GM12873 (cell line): ENCODE data around the gene GMCL1.

Source experiments
- TF ChIP-seq, protein P1 (sequence below): IDR thresholded peaks from 2 replicates; pipeline ENCODE4 v1.5.1; 2012; ENCODE audit warnings: low read depth, mild to moderate bottlenecking, moderate library complexity, low read length, control low read depth; ENCODE audit not compliant: insufficient read depth; ENCODE audit errors: missing control alignments

Gene GMCL1

DNA sequence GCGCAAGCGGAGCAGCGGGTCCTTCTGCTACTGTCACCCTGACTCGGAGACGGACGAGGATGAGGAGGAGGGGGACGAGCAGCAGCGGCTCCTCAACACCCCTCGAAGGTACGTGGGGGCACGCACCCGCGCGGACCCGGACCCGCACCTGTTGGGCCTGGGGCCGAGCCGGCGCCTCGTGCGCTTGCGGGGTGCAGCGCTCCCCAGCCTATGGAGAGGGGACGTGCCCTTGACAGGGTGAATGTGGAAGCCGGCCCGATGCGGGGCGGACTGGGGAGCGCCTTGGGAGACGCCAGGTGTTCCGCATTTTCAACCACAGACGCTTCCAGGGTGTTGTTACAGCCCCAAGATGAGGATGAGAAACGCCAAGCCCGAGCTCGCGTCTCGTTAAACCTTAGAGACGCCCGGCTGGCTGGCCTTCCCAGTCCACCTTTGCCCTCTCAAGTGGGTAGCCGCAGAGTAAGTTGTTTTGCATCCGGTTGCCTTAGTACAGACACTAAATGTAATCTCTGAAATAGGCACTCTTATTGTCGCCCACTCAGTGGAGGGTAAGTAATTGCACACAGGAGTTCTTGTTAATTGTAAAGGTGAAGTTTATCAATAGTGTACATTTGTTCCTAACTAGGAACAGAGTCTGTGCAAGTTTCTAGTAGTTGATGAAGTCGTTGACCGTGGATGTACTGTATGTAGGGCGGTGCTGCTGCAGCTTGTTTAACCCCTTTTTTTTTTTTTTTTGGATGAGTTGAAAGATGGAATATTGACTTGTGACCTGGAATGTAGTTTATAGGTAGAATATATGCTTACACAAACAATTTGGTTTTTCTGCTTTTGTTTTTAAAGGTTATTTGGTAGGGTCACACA lies 815 bp downstream of the GMCL1 start:
- TF ChIP-seq, protein P1, sequence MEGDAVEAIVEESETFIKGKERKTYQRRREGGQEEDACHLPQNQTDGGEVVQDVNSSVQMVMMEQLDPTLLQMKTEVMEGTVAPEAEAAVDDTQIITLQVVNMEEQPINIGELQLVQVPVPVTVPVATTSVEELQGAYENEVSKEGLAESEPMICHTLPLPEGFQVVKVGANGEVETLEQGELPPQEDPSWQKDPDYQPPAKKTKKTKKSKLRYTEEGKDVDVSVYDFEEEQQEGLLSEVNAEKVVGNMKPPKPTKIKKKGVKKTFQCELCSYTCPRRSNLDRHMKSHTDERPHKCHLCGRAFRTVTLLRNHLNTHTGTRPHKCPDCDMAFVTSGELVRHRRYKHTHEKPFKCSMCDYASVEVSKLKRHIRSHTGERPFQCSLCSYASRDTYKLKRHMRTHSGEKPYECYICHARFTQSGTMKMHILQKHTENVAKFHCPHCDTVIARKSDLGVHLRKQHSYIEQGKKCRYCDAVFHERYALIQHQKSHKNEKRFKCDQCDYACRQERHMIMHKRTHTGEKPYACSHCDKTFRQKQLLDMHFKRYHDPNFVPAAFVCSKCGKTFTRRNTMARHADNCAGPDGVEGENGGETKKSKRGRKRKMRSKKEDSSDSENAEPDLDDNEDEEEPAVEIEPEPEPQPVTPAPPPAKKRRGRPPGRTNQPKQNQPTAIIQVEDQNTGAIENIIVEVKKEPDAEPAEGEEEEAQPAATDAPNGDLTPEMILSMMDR, result no peak

DNA sequence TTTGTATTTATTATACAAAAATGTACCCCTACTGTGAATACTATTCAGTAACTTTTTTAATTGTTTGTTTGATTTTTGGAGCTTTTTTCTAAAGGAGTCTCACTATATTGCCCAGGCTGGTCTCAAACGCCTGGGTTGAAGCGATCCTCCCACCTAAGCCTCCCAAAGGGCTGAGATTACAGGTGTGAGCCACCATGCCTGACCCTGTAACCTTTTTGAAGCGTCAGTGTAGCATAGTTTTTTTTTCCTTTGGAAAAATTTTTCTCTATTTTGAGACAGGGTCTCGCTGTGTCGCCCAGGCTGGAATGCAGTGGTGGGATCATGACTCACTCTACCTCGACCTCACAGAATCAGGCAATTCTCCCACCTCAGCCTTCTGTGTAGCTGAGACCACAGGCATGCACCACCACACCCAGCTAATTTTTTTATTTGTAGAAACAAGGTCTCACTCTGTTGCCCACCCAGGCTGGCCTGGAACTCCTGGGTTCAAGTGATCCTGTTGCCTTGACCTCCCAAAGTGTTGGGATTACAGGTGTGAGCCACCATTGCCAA lies 2.0 kb downstream of the GMCL1 start:
- TF ChIP-seq, protein P1, result no peak

DNA sequence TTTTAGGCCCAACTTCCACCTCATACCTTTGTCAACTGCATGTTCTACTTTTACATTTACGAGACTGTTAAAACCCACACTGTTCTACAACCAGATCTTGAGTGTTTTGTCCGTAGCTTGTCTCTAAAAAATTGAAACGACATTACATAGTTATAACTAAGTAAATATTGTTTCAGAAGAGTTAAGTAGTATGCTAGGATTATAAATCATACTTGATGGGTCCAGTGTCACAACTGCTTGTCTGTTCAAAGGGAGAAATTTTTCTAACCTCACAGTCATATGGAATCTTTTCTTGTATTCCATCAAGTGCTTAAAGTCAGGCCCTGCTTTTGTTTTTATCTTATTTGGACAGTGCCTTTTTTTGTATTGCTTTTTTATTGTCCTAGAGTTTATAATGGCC lies 4.3 kb downstream of the GMCL1 start:
- TF ChIP-seq, protein P1, result no peak

DNA sequence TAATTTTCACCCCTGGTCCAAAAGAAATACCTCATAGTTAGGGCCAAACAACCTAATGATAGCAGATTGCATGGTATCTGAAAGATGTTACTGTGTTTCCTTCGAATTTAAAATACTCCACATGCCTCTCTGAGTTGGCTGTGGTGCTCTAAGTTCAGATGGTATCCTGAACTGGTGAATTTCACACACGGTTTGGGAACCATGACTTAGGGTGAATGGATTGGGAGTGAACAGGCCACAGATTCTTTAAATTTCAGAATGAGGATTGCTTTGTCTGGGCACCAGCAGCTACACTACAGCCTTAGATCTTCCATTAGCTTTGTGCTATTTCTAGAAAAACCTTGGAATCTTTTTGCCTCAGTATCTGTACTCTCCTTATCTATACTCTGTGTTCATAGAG lies 6.2 kb downstream of the GMCL1 start:
- TF ChIP-seq, protein P1, result no peak

DNA sequence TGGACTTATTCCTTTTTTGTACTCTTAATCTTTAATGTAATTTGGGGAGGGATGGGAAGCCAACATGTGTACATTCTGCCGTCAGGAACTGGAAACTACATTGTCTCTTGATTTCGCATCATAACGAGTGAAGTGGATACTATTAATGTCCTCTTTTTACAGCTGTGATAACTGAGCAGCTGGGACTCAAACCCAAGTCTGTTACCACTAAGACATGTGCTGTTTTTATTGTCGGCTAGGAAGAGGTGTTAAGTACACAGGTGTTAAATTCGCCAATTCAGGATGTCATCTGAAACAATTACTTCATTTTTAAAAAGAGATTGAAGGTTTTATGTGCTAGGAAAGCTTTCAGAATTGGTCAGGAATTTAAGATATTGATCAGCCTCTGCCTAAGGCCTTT lies 6.9 kb downstream of the GMCL1 start:
- TF ChIP-seq, protein P1, result no peak

DNA sequence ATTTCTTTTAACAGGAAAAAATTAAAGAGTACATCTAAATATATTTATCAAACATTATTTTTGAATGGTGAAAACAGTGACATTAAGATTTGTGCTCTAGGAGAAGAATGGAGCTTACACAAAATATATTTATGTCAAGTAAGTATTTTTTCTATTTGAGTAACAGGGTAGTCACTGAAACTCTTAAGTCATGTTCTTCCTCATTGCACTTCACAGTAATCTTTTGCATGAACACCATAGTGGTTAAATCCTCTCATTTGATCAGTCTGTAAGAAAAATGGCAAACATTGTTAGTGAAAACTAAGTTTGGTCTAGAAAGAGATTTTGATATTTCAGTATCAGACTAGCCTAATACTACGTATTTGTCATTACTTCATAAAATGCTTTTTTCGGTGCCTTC lies 8.1 kb downstream of the GMCL1 start:
- TF ChIP-seq, protein P1, result no peak

DNA sequence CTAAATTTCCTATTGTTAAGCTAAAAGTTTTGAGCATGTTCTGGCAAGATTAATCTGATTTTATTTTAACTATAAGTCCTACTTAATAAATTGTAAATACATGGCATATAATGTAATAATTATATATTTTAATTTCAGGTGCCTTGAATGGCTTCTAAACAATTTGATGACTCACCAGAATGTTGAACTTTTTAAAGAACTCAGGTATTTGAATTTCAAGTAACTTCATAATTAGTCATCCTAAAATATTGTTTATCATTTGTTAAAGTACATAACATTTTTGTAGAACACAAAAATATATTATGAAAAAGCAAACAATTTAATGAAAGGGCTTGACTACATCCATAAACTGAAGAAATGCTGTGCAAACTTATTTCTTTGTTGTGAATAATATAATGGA lies 14.5 kb downstream of the GMCL1 start:
- TF ChIP-seq, protein P1, result no peak
